Effector memory CD8-positive, alpha-beta T cell (primary cell): ENCODE data around the gene COPS6.

ENCODE experiments used
- ATAC-seq: fragments of 150-1000 bp; cut with Tn5 transposase; replicated peaks from 2 replicates; pipeline ENCODE4 v1.10.0; 2021; ENCODE audit warnings: mild to moderate bottlenecking, moderate library complexity
- DNase-seq, 3 experiments: peaks; one replicate each; pipeline ENCODE4 v3.0.0; 2021
- H3K27ac Mint-ChIP-seq, 2 donors: one replicate each; pipeline ENCODE4 v1.8.0; 2022; ENCODE audit warnings: mild to moderate bottlenecking in 2 of 2, mixed read lengths in 2 of 2, moderate library complexity in 2 of 2
- H3K27me3 Mint-ChIP-seq, 2 donors: one replicate each; pipeline ENCODE4 v1.8.0; 2022; ENCODE audit warnings: mixed read lengths in 2 of 2
- H3K36me3 Mint-ChIP-seq: one replicate; pipeline ENCODE4 v1.8.0; 2022; ENCODE audit warnings: mild to moderate bottlenecking, moderate library complexity, mixed read lengths; ENCODE audit not compliant: insufficient read depth
- H3K4me1 Mint-ChIP-seq, 2 donors: one replicate each; pipeline ENCODE4 v1.8.0; 2022; ENCODE audit warnings: low read depth in 2 of 2, mixed read lengths in 2 of 2
- H3K4me3 Mint-ChIP-seq, 2 donors: one replicate each; pipeline ENCODE4 v1.8.0; 2022; ENCODE audit warnings: mild to moderate bottlenecking in 2 of 2, mixed read lengths in 2 of 2, moderate library complexity in 2 of 2
- H3K9me3 Mint-ChIP-seq, 2 donors: one replicate each; pipeline ENCODE4 v1.8.0; 2022; ENCODE audit warnings: mixed read lengths in 2 of 2

The COPS6 gene

DNA sequence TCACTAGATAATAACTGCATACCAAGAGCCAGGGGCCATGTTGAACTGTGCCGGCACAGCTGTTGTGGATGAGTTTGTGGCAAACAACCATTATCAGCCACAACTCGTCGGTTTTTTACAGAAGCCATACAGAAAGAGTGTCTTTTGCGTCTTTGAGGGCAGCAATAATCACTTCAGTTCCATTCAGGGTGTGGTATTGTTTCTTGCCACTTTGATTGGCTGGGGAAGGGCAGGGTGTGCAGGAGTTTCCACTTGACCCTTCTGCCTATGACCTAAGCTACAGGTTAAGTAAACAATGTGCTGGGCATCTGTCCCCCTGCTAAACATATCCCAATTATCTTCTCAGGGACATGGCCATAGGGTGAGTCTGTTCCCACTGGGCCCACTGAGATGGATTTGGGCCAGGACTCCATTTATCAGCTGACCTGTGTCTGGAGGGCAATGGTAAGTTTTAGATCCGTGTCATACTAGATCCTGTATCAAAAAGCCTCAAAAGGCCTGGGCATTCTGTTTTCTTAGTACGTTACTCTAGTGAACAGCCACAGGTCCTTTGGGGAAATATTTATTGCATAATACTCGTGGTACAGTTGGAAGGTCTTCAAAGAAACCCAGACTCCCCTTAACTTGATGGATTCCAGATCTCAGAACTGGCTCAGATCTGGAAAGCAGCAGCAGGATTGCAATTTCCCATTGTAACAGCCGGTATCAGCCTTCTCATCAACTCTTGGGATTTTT is 23.1 kb upstream of the COPS6 start:
- no peak overlapping the region for H3K27ac Mint-ChIP-seq
- no peaks in the 10 kb centered on the region for H3K27me3 Mint-ChIP-seq
- peaks cover 0 to 1% of the 10 kb centered on the region in 2 donors for H3K4me1 Mint-ChIP-seq
- H3K9me3 Mint-ChIP-seq = no peaks in the 10 kb centered on the region
- no peak overlapping the region for H3K4me3 Mint-ChIP-seq
- DNase-seq (no peak), ATAC-seq (no peak)
- peaks cover 31% of the 10 kb centered on the region for H3K36me3 Mint-ChIP-seq

DNA sequence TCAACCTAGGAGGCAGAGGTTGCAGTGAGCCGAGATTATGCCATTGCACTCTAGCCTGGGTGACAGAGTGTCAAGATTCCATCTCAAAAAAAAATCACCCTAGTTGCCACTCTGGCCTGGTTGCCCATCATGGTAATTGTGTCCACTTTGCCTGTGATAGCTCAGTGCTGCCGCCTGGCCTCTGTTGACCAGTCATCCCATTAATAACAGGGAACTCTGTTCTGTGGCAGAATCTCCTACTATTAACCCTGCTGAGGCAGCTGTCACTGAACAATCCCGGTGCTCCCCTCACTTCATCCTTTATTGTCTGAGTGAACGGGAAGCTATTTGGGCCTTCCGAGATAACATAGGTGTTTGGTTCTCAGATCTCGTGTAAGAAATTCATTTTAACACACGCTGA is 21.8 kb upstream of the COPS6 start:
- no peak overlapping the region for H3K27ac Mint-ChIP-seq
- no peaks in the 10 kb centered on the region for H3K27me3 Mint-ChIP-seq
- peaks cover 39% of the 10 kb centered on the region for H3K36me3 Mint-ChIP-seq
- H3K4me1 Mint-ChIP-seq = peaks cover 0 to 1% of the 10 kb centered on the region in 2 donors
- no peak overlapping the region for H3K4me3 Mint-ChIP-seq
- DNase-seq (no peak), ATAC-seq (no peak)
- H3K9me3 Mint-ChIP-seq = peaks cover 0 to 5% of the 10 kb centered on the region in 2 donors

DNA sequence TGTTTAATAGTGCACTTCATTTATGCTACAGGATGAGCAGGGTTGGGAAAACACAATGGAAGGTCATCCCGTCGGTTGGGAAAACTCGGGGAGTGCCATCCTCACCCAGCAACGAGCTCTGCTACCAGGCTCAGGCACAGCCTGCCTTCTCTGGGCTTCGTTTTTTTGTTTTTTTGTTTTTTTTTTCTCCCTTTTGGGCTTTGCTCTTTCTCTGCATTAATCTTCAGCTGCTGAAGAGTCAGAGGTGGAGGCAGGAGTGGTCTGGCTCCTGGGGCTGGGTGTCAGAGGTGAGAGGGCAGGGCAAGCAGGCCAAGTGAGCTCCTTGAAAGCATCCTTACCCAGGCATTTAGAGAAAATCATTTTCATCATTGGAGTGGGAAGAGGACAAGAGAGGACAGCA is 18.8 kb upstream of the COPS6 start:
- no peaks in the 10 kb centered on the region for H3K4me1 Mint-ChIP-seq
- ATAC-seq (no peak), DNase-seq (no peak)
- H3K27ac Mint-ChIP-seq = no peak overlapping the region
- peaks cover 50% of the 10 kb centered on the region for H3K36me3 Mint-ChIP-seq
- H3K9me3 Mint-ChIP-seq = peaks cover 0 to 10% of the 10 kb centered on the region in 2 donors
- no peaks in the 10 kb centered on the region for H3K27me3 Mint-ChIP-seq
- H3K4me3 Mint-ChIP-seq = no peak overlapping the region

DNA sequence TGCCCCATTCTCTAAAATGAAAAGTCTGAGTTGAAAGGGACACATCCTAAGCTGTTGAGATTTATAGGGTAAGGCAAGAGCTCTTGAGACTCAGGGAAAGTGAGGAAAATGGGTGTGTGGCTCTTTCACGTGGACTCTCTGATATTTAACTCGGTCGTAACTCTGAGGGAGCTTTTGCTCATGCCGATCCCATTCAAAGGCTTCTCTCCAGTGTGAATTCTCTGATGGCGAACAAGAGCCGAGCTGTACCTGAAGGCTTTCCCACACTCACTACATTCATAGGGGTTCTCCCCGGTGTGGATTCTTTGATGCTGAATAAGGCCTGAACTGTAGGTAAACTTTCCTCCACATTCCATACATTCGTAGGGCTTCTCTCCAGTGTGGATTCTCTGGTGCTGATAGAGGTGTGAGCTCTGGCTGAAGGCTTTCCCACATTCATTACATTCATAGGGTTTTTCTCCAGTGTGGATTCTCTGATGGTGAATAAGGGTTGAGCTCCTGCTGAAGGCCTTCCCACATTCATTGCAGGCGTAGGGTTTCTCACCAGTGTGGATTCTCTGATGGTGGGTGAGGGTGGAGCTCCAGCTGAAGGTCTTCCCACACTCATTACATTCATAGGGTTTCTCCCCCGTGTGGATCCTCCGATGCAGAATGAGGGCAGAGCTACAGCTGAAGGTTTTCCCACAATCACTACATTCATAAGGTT is 17.6 kb upstream of the COPS6 start:
- Mint-ChIP-seq H3K4me3 (no peak overlapping the region), H3K27ac (no peak overlapping the region), H3K9me3 (peaks cover 0 to 10% of the 10 kb centered on the region in 2 donors), H3K4me1 (no peaks in the 10 kb centered on the region), H3K27me3 (no peaks in the 10 kb centered on the region), H3K36me3 (peaks cover 61% of the 10 kb centered on the region)
- ATAC-seq (no peak), DNase-seq (no peak)

DNA sequence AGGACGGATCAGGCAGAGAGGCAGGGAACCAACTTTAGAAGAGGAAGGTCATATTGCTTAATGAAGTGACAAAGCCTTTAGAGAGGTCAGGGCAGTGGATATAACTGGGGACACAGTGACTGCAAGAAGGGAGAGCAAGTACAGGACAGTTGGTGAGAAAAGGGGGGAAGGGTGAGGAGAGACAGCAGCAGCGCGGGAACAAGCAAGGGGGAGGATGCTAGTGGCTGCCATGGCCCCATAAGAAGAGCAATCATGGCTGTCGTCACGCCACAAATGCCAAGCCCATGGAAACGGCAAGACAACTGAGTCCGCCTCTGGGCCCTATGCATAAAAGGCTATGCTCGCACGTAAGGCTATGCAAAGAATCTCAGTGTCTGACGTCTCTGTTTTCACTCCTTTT is 16.3 kb upstream of the COPS6 start:
- peak overlapping the region in 1 of 2 donors; percentile 55 for H3K27ac Mint-ChIP-seq
- H3K4me3 Mint-ChIP-seq = no peak overlapping the region
- no peak for ATAC-seq
- H3K36me3 Mint-ChIP-seq = peaks cover 73% of the 10 kb centered on the region
- peaks cover 0 to 10% of the 10 kb centered on the region in 2 donors for H3K9me3 Mint-ChIP-seq
- no peak for DNase-seq
- H3K4me1 Mint-ChIP-seq = peaks cover 0 to 3% of the 10 kb centered on the region in 2 donors
- H3K27me3 Mint-ChIP-seq = no peaks in the 10 kb centered on the region

DNA sequence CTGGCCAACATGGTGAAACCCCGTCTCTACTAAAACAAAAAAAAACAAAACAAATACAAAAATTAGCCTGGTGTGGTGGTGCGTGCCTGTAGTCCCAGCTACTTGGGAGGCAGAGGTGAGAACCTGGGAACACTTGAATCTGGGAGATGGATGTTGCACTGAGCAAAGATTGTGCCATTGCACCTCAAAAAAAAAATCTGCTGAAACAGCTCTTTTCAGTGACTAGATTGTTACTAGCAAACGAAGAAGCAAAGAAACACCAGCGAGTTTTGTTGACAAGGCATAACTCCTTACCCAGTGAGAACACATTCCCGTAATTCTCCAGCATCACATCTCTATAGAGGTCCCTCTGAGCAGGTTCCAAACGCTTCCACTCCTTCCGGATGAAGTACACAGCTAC is 13.9 kb upstream of the COPS6 start:
- H3K27me3 Mint-ChIP-seq = no peaks in the 10 kb centered on the region
- no peak overlapping the region for H3K4me3 Mint-ChIP-seq
- ATAC-seq (no peak), DNase-seq (no peak)
- H3K27ac Mint-ChIP-seq = no peak overlapping the region
- peaks cover 0 to 10% of the 10 kb centered on the region in 2 donors for H3K9me3 Mint-ChIP-seq
- peaks cover 82% of the 10 kb centered on the region for H3K36me3 Mint-ChIP-seq
- peaks cover 3 to 9% of the 10 kb centered on the region in 2 donors for H3K4me1 Mint-ChIP-seq

DNA sequence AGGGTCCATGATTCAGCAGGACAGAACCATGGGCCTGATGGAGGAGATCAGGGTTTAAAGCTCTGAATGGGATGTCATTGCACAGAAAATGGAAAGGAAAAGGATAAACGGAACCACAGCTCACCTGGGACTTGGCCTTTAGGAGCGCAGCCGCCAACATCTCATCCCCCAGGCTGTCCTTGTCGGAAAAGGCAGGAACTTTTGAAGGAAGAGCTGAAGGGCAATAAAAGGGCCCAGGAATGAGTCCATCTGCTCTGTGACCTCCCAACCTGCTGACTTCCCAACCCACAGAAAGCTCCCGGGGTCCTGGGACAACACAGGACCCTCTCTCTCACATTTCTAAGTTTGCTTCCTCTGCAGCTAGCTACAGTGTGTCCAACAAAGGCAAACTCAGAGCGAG is 13.4 kb upstream of the COPS6 start:
- peaks cover 0 to 10% of the 10 kb centered on the region in 2 donors for H3K9me3 Mint-ChIP-seq
- ATAC-seq = no peak
- H3K4me3 Mint-ChIP-seq = no peak overlapping the region
- H3K4me1 Mint-ChIP-seq = peaks cover 7 to 15% of the 10 kb centered on the region in 2 donors
- DNase-seq = no peak
- no peaks in the 10 kb centered on the region for H3K27me3 Mint-ChIP-seq
- H3K27ac Mint-ChIP-seq = no peak overlapping the region
- peaks cover 81% of the 10 kb centered on the region for H3K36me3 Mint-ChIP-seq

DNA sequence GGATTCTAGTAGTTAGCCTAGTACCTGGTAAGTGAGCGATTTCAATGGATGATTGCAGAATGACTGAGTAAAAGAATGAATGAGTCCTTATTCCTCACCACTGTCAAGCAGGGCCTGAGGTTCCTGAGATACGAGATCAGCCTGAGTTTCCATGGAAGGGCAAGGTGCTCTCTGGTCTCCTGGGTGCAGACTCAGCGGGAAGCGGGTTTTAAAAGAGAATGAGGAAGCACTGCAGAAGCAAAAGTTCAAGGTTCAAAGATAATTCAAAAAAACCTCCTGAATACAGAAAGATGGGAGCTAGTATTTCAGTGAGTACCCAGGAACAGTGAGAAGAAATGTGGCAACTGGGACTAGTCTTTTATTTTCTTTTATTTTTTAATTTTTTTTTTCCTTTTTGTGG is 11.6 kb upstream of the COPS6 start:
- Mint-ChIP-seq H3K4me1 (peaks cover 17 to 29% of the 10 kb centered on the region in 2 donors), H3K4me3 (no peak overlapping the region), H3K27ac (no peak overlapping the region), H3K36me3 (peaks cover 78% of the 10 kb centered on the region), H3K27me3 (no peaks in the 10 kb centered on the region), H3K9me3 (peaks cover 0 to 3% of the 10 kb centered on the region in 2 donors)
- no peak for DNase-seq
- ATAC-seq = no peak

DNA sequence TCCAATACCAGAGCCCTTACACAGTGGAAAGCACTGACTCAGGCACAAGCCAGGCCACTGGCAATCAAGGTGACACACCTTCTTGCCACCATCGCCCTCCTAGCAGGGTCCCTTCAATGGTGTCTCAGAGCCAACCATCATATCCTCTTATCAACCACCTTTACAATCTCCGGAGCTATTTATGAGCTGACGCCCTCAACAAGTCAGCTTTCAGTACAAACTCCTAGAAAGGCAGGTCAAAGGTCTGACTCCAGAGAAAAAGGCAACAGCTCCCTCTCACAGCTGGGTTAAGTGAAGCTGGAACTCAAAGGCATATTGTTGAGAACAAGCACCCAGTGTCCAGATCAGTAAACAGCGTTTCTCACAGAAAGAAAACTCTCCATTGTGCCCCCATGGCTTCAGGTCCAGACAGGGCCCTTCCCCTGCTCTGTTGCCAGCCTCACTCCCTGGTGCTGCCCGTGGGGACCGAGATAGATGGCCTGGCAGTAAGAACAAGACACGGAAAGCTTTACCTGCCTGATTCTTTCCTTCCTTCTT is 9.7 kb upstream of the COPS6 start:
- H3K27ac Mint-ChIP-seq = no peak overlapping the region
- H3K27me3 Mint-ChIP-seq = no peaks in the 10 kb centered on the region
- H3K4me1 Mint-ChIP-seq = peaks cover 25 to 34% of the 10 kb centered on the region in 2 donors
- DNase-seq = no peak
- peaks cover 63% of the 10 kb centered on the region for H3K36me3 Mint-ChIP-seq
- peak overlapping the region in 1 of 2 donors; percentile 0 for H3K4me3 Mint-ChIP-seq
- H3K9me3 Mint-ChIP-seq = no peaks in the 10 kb centered on the region
- ATAC-seq = no peak

DNA sequence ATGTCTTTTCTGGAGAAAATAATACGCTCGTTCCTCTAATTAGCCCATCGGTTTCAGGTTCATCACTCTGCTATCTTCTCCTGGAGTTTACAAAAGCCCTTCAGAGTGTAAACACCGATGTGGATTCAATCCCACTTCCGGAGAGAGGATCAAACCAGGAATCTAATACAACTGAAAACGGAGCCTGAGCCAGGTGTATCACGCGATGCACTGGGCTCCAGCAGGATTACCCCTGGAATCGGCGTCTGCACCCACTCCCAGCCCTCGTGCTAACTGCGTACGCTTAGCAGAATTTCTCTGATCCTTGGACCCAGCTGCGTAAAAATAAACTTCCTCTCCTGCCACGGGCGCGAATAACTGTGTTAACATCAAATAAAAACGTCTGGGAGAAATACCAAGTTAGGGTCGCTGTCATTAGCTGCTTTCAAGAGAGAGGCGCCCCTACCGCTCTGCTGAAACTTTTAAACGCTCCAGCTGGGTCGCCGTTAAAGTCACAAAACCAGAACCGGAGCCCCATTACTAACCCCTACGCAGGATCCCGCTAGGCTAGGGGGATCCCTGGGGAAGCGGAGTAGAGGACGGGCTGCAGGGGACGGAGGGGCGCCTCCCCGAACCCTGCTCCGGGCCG is 7.7 kb upstream of the COPS6 start:
- DNase-seq (peak in 1 of 3 experiments; percentile 13), ATAC-seq (no peak)
- peaks cover 25 to 34% of the 10 kb centered on the region in 2 donors for H3K4me1 Mint-ChIP-seq
- peak overlapping the region; percentile 87 to 91 for H3K4me3 Mint-ChIP-seq
- no peaks in the 10 kb centered on the region for H3K27me3 Mint-ChIP-seq
- no peaks in the 10 kb centered on the region for H3K9me3 Mint-ChIP-seq
- peak overlapping the region; percentile 57 to 95 for H3K27ac Mint-ChIP-seq
- H3K36me3 Mint-ChIP-seq = peaks cover 45% of the 10 kb centered on the region

DNA sequence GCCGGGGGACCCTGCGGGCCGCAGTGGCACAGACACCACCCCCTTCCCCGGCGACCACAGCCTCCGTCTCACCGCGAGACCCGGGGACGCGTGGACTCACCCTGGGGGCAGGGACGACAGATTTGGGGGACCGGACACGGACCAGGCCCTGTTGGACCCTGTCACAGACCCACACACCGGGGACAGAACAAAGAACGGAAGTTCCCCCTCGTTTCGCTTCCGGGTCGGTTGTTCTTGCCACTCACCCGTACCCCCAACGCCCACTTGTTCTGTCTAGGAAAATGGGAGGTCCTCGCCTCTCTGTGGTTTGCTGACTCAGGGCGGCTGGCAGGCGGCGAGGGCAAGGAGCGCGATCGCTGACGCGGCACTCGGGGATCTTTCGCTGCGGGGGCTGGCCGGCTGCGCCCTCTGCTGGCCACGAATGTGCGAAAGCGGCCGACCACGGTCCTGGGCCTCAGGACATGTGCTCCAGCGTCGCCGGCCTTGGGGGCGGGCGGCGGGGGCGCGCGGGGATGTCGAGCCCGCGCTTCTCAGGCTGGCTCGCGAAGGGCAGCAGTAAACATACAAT is 7.2 kb upstream of the COPS6 start, which contains the start of gene ZNF3:
Gene ZNF3, minus strand, starts transcription at position 189 of the 568 bp plus-strand sequence. CDS start 4,366 bp downstream, outside the sequence.
- H3K4me3 Mint-ChIP-seq = peak within 1 kb of the TSS; percentile 87 to 91
- H3K4me1 Mint-ChIP-seq = peaks cover 25 to 34% of the 10 kb centered on the region in 2 donors
- H3K36me3 Mint-ChIP-seq = peaks cover 39% of the 10 kb centered on the region
- H3K27me3 Mint-ChIP-seq = no peaks in the 10 kb centered on the region
- ATAC-seq = peak; percentile 79
- H3K9me3 Mint-ChIP-seq = no peaks in the 10 kb centered on the region
- peak within 1 kb of the TSS; percentile 57 to 95 for H3K27ac Mint-ChIP-seq
- peak; percentile 96 to 97 (median 97) for DNase-seq

DNA sequence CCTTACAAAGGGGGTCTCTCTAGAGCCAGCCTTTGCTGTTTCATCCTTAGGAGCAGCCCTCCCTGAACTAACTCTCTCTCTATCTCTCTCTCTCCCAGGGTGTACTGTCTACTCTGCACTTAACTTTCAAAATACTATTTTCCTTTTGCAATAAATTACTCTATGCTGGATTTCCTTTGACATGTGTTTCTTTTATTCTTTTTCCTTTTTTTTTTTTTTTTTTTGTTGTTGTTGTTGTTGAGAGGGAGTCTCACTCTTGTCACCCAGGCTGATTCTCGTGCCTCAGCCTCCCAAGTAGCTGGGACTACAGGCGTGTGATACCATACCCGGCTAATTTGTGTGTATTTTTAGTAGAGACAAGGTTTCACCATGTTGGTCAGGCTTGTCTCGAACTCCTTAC is 5.8 kb upstream of the COPS6 start:
- DNase-seq = no peak
- Mint-ChIP-seq H3K27ac (peak overlapping the region; percentile 57 to 95), H3K9me3 (no peaks in the 10 kb centered on the region), H3K4me1 (peaks cover 22 to 34% of the 10 kb centered on the region in 2 donors), H3K36me3 (peaks cover 34% of the 10 kb centered on the region), H3K4me3 (peak overlapping the region; percentile 87 to 91), H3K27me3 (no peaks in the 10 kb centered on the region)
- peak; percentile 3 for ATAC-seq

DNA sequence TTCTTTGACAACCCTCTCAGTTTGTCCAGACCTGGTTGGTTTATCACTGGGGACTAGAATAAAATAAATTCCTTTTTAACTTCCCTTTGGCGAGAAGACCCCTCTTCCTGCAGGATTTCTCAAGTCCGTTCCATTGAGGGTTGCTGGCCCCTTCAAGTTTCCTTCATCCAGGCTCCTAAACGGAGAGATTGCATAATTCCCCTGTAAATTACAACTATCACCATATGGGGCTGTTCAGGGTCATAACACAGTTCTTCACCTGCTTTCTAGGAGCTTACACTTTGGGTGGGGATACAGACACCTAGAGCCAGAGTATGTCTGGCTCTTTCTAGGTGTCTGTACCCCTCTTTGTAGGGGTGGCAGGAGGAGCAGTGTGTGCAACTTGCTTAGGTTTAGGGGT is 3.3 kb upstream of the COPS6 start:
- Mint-ChIP-seq H3K36me3 (peaks cover 36% of the 10 kb centered on the region), H3K27me3 (no peaks in the 10 kb centered on the region), H3K4me3 (no peak overlapping the region), H3K4me1 (peaks cover 28% of the 10 kb centered on the region in 2 donors), H3K27ac (no peak overlapping the region), H3K9me3 (no peaks in the 10 kb centered on the region)
- DNase-seq (no peak), ATAC-seq (no peak)
